Activated T-cell treated with anti-CD3 and anti-CD28 coated beads for 1 hour (primary cell): ENCODE data around the gene BCAS3.

Experiments used
- DNase-seq: peaks from one replicate; pipeline ENCODE4 v3.0.0-alpha.2; 2020; ENCODE audit warnings: low read depth

BCAS3 gene

DNA sequence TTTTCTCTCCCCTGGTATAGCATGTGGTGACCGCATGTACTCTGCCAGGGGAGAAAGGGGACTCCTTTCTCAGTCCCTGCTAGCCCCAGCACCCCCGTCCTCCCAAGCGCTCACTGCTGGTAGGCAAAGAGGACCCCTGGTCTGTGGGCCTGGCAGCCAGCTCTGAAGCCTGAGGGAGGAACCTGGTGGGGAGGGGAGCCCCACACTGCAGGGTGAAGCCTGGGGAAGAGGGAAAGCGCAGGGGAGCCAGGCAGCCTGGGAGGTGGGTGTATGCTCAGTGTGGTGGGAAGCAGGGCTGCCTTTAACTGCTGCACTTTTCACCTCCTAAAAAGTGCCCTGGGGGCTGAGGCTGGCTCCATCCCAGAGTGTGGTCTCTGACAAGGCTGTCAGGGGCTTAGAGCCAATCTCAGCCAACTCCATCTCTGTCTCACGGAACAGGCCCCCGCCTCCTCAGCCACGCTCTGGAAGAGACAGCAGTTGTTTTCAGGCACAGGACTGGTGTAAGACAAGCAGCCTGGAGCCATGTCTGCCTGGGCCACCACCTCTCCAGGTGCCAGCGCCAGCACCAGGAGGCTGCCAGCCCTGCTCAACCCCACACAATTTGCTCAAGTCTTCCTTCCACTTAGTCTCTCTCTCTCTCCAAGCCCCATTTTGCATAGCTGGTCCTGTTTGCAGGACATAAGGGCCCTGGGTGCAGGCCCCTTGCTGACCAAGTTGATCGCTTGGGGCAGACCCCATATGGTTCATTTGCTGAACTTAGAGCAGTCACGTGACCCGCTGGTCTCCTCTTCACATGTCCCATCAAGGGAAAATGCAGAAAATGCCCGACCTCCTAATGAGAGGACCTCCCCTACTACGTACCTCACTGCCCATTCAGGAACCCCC is 707.3 kb downstream of the BCAS3 start:
- DNase-seq, result no peak

DNA sequence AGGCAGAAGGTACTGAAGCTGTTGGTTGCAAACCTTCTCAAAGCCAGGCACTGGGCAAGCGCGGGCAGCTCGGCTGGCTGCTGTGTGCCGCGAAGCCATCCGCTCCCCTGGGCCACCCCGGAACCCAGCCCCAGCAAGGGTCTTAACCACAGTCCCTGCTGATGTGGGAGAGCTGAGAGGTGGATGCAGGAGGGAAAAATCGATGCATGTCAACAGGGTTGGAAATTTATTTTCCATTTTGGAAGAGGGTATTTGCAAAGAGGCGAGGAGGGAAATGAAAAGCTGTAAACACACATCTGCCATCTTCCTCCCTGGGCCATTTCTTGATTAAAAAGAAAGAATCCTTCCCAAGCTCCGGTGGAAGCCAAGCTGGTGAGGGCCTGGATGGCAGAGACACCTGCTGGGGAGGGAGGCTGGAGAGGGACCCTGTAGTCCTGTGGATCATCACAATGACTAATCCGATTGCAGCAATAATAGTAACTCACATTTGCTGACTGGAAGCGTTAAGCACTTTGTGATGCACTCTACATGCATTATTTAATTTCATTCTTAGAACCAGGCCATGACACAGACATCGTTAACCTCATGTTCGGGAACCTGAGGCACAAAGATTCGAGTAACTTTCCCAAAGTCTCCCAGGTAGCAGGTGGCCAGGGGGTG is 708.1 kb downstream of the BCAS3 start:
- DNase-seq, result no peak

DNA sequence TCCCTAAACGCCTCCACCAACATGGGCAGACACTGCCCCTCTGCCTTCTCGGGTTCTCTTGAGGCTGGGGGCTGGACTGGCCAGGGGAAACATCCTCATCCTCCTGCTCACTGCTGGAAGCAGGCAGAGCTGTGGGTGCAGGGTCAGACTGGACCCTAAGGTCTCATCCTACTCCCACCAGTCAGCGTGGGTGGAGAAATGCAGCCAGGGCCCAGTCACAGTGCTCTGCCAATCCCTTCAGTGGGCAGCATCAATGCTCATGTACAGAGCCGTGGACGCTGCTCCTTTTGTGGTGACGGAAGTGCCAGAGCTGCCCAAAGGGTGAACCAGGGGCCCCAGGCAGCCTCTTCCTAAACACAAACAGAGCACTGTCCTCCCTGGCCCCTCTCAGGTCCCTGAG is 708.6 kb downstream of the BCAS3 start:
- no peak for DNase-seq

DNA sequence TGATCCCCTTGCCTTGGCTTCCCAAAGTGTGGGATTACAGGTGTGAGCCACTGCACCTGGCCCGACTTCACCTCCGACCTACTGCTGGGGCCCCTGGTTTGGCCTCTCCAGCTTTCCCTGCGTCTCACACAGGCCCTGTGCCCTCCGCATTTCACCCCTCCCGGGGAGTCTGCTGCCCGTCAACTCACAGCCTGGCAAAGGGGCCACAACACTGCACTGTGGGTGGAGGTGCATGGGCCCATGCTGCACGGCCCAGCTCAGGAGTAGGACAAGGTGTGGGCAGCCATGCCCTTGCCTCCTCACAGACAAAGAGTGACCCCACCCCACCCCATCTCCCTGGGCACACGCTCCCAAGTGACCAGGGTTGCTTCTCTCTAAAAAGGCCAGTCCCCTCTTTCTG is 709.4 kb downstream of the BCAS3 start:
- no peak for DNase-seq

GRCh38 chr17:61387511-61388305 is 710.1 kb downstream of the BCAS3 start:
- DNase-seq, result no peak

GRCh38 chr17:61388561-61389356 is 711.1 kb downstream of the BCAS3 start:
- no peak for DNase-seq

DNA sequence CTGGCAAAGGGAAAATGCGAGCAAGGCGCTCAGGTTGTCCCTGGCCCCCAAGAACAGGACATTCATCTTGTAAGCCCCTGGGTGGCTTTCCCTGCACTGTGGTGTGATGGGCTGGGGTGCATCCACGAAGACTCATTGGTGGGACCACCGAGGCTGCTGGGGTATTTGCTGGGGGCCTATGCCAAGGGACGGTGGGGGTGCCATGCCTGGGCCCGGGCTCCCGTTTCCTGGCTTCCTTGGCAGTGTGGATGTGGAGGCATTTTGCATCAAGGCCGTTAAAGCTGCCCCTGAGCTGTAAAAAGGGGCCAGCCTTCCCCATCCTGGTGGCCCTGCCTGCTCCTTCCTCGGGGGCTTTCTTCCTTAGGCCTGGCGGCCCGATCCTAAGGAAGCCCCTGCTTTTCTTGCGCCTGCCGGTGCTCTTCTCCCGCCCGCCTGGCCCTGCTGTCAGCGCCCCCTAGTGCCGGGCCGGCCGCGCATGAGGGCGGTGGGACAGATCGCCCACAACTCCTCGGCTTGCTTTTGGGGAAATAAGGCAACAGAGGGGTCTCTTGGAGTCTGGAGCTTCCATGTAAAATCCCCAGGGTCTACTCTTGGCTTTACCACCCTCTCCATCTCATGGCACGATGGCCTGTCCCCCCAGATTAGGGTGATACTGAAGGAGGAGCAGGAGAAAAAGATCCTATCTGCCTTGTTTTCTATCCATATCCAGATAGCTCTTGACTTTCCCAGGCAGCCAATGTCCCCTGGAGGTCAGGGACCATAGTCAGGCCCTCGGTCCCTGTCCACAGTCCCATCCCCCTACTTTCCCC is 712.2 kb downstream of the BCAS3 start:
- DNase-seq, result peak; percentile 30

DNA sequence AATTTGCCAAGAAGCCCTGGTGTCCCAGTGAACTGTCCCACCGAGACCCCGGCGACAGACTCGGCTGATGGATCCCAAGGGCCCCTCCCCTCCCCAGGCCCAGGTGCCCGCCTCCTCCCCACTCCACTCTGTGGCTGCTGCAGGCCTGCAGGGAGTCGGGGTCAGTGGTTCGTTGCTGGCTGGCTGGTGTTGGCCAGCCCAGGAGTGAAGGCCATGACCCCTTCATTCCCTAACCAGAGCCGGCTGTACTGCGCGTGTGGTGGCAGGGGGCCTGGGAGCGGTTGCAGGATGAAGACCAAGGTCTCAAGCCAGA is 712.8 kb downstream of the BCAS3 start:
- DNase-seq, result no peak

GRCh38 chr17:61391595-61392291 is 714.1 kb downstream of the BCAS3 start:
- DNase-seq, result no peak

DNA sequence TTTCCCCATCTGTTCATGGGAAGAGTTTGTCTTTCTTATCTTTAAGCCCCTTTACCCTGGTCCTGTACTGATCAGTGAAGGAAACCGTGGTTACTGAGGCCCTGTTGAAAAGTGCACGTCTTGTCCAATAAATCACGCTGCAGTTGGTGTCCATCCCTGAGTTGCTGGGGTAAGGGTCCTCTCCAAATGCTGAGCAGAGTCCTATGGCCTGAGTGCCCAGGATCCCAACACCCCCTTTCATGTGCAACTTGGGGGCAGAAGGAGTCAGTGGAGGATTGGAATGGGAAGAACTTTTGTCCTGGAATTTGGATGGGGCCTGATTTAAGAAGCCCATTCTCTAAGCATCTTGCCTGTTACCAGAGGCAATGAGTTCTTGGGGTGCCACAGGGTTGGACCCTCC is 715.0 kb downstream of the BCAS3 start:
- no peak for DNase-seq

- DNase-seq, result no peak
Measured at GRCh38 chr17:61393550-61393903, 715.9 kb downstream of the BCAS3 start.

DNA sequence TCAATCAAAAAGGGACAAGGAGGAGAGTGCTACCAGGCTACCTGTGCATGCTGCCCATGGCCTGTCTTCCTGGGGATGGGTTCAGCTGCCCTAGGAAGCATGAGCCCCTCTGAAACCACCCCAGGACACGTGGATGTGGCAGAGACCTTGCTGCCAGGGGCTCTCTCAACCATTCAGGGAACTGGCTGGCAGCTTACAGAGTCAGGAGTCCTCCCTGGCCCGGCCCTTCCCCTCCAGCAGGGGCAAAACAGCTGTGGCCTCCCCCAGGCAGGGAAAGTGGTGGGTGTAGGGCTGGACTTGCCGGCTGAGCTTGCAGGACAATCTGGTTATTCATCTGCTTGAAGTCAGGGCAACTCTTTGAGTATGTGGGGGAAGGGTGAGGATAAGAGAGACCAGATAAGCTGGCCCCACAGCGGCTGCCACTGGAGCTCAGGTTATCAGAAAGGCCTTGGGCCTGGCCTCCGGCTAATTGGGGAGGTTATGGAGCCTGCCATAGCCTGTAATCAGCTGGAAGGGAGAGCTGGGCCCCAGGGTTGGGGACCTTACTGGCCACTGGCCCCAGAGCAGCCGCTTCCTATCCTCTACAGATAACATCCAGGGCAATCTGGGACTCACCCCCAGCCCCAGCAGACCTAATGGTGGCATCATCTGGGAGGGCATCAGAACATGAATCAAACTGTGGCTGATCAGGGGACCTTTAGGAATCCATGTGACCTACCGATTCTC is 716.4 kb downstream of the BCAS3 start:
- DNase-seq, result no peak

DNA sequence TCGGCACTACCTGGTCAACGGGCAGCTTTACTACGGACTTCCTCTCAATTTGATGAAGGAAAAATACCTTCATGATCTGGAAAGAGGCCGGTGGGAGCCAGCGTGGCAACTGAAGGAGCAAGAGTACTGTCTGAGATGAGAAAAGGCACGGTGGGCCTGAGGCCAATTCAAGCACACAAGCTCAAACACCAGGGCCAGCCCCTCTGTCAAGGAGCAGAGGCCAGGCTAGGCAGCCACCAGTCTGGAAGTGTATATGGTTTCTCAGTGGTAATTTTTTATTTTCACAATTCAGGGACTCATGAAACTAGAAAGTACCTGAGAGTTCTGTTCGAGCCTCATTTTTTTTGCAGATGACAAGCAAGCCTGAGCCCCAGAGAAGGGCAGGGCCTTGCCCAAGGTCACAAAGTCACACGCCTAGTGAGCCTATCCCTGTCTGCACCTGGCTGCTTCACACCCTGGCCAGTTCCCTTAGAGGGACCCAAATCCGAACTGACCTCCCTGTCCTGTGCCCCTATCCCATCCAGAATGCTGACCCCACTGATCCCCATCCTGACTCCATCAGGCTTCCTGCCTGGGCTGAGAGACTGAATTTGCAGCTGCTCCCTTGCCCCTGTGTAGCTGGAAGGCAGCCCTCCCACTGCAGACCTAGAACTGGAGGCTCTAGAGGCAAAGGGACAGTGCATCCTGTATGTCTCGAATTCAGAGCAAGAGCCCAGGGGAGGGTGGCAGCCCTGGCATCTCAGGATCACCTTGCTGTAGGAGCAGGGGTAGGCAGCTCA is 717.2 kb downstream of the BCAS3 start:
- DNase-seq, result no peak

GRCh38 chr17:61395409-61395982 is 717.8 kb downstream of the BCAS3 start:
- no peak for DNase-seq

DNA sequence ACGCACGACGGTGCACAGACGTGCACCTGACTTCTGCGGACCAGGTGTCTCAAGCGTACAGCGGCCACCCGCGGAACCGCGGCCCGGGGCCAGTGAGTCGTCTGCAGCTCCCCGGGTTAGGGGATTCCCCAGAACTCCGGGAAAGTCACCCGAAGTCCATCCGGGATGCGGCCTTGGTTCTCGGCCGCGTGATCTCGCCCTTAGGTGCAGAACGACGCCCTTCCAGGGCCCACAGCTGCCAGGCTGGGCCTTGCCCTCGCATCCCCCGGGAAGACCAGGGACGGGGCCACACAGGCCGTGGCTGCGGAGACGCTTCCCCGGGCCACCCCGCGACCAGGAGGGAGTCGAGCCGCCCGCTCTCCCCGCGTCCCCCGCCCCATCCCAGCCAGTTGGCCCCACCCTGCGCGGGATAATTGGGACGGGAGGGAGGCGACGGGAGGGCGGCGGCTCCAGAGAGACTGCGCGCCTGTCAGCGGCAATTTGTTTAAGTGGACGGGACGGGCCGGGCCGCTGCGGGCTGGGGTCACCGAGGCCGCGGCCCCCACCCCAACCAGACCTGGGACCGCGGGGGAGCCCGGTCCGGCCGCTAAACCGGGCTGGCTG is 718.4 kb downstream of the BCAS3 start:
- DNase-seq, result no peak

- DNase-seq, result no peak
Measured at GRCh38 chr17:61396586-61397085, 719.0 kb downstream of the BCAS3 start.

DNA sequence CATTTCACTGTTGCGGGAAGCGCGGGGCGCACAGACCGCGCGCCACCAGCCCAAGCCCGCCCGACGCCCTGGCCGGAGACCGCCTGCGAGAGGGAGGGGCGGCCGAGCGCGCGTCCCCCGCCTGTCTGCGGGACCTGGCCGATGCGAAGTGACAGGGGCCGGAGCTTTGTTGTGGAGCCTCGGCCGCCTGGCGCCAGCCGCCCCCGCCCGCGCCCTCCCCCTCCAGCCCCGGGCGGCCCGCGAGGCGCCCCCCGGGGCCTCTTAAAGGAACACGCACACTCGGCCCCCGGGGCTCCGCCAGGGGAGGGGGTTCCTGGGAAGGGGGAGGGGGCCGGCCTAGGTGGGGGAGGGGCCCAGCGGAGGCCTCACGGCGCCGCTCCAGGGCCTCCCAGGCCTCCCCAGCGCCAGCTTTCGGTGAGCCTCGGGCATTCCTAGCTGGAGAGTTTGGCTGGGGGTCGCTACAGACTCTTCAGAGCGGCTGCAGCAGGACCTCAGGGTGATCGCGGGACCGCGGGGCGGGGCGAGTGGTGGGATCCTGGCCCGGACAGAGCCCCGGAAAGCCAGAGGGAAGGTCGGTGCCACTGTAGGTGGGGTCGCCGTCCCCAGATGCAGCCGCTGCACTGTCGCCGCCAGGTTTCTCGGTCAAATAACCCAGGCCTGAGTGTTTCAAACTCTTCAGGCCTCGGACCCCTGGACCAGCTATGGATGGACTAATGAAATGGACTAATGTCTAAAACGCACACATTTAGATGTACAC is 719.6 kb downstream of the BCAS3 start:
- DNase-seq, result no peak
